GM19372 (cell line): ENCODE results near the gene GRIN1.

ENCODE experiments used
- ATAC-seq: cut with Tn5 transposase; IDR thresholded peaks from one replicate; pipeline ENCODE4 v1.9.1; 2021; ENCODE audit warnings: mild to moderate bottlenecking, low read depth, moderate library complexity; ENCODE audit not compliant: unreplicated experiment

Gene GRIN1

GRCh38 chr9:137189297-137190295 is 50.6 kb downstream of the GRIN1 start:
- ATAC-seq, result no peak

GRCh38 chr9:137190315-137190856 is 51.4 kb downstream of the GRIN1 start:
- ATAC-seq, result no peak

GRCh38 chr9:137191245-137191644 is 52.3 kb downstream of the GRIN1 start:
- ATAC-seq, result no peak

- ATAC-seq, result no peak
Measured at GRCh38 chr9:137191691-137192447, 52.9 kb downstream of the GRIN1 start.

GRCh38 chr9:137192448-137192780 is 53.5 kb downstream of the GRIN1 start:
- ATAC-seq, result no peak

DNA sequence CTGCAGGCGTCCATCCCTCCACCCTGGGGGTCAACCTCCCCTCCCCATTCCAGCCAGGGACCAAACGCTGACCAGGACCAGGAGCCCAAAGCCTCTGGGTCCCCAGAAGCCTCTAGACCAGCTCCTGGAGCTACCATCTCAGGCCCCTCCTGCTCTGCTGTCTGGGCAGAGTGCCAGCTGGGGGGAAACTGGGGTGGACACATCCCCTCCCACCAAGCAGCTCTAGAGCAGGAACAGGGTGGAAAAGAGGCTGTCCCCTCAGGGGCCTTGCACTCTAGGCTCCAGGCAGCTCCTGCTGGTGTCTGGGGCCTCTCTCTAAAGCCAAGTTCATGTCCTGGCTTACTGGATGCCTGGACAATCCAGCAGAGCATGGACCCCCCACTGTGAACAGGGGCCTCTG is 53.9 kb downstream of the GRIN1 start:
- ATAC-seq, result no peak

DNA sequence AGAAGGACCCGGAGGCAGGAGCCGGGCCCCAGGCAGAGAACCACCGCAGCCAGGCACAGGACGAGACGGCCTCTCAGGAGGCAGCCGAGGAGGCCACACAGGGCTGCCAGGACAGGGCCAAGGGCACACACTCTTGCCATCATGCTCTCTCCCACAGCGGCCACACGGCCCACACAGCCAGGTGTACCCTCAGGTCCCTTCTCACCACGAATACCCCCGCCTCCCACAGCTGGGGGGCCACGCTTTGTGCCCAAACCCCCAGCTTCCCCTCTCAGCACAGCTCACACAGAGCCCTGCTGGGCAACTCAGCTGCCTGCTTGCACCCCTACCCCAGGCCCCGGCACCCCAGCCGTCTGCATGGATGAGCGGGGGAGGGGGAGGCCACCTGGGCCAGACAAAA is 54.8 kb downstream of the GRIN1 start:
- ATAC-seq, result no peak

DNA sequence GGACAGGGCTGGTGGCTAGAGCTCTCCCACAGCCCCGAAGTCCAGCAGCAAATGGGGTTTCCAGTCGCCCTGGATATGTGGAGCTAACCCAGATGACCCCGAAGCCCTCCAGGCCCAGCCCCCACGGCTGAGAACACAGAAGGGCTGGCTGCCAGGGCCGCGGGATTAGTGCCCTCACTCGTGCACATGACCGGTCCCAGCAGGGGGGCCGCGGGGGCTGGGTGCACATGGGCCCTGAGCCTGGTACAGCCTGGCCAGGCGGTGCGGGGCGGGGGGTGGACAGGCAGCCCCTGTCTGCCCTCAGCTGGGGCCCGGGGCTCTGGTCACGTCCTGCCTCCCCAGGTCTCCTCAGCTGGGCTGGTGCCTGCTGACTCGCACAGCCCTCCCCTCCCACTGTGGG is 55.4 kb downstream of the GRIN1 start:
- ATAC-seq, result no peak

DNA sequence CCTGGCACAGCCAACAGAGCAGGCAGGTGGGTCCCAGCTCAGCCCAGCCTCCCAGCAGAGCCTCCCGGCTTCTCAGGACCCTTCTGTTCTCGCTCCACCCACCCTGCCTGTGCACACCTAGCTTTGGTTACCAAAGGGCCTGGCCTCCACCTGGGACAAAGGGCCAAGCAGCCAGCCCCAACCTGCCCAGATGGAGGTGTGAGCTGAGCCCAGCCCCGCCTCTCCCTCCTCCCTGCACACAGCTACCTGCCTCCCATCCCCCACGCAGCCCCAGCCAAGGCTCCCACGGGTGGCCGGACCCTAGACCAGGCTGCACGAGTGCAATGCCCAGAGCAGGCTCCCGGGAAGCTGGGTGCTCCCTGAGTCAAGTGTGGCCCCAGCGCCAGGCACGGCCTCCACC is 56.0 kb downstream of the GRIN1 start:
- ATAC-seq, result no peak

DNA sequence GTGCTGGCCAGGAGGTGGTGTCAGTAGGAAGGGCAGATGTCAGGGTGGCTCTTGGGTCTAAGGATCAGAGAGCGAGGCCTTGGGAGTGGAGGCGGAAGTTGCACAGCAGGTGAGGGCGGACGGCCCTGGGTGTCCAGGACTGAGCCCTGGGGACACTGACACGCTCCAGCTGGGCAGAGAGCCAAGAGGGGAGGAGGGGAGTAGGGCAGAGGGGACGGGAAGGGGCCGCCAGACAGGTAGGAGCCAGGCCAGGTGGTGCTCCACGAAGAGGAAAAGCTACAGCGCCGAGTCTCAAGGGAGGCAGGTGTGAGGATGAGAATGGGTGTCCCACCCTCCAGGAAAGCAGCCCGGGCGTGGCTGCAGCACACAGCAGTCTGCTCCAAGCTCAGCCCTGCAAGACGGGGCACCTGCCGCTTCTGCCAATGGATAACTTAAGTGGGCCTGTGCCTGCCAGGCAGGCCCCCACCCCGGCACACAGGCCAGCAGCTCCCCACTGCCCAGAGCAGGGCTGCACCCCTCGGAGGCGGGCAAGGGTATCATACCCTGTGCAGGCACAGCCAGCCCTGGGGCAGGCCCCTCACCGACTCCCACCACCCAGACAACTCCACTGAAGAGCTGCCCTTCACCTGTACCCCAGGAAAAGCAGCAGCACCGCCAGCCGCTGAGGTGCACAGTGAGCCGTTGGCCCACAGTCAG is 56.7 kb downstream of the GRIN1 start:
- ATAC-seq, result no peak

DNA sequence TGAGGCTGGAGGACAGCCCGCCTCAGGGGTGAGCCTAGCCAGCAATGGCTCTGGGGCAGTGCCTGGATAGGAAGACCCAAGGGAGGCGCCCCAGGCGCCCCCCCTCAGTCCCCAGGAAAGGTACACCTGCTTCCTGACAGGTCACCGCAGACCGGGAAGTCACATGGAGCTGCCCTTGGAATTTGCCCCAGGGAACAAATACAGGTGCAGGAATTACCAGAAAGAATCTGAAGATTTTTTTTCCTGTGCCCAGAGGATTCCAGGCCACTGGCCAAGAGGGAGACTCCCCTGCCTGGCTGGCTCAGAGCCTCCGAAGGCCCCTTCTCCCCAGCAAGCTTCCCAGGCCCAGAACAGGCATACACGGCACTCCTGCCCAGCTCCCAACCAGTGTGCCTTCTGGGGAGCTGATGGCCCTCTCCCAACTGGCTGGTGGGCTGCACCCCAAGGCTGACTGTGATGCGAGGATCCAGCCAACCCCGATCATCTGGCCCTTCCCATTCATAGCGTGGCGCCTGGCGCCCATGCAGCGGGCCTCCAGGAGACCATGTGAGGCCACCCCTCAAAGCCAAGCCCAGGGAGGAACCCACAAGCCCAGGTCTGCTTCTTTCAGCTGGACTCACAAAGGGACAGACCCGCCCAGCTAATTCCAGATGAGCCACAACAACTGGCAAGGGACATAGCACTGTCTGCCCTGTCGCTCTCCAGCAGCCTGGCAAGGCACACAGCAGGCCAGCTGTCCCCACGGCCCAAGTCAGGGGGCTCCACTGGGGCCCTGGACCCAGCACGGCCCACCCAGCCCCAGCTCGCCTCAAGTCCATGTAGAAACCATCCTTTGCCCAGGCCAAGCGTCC is 59.3 kb downstream of the GRIN1 start:
- ATAC-seq, result no peak

- ATAC-seq, result no peak
Measured at GRCh38 chr9:137198902-137199283, 59.9 kb downstream of the GRIN1 start.

GRCh38 chr9:137199411-137200121 is 60.6 kb downstream of the GRIN1 start:
- ATAC-seq, result no peak

DNA sequence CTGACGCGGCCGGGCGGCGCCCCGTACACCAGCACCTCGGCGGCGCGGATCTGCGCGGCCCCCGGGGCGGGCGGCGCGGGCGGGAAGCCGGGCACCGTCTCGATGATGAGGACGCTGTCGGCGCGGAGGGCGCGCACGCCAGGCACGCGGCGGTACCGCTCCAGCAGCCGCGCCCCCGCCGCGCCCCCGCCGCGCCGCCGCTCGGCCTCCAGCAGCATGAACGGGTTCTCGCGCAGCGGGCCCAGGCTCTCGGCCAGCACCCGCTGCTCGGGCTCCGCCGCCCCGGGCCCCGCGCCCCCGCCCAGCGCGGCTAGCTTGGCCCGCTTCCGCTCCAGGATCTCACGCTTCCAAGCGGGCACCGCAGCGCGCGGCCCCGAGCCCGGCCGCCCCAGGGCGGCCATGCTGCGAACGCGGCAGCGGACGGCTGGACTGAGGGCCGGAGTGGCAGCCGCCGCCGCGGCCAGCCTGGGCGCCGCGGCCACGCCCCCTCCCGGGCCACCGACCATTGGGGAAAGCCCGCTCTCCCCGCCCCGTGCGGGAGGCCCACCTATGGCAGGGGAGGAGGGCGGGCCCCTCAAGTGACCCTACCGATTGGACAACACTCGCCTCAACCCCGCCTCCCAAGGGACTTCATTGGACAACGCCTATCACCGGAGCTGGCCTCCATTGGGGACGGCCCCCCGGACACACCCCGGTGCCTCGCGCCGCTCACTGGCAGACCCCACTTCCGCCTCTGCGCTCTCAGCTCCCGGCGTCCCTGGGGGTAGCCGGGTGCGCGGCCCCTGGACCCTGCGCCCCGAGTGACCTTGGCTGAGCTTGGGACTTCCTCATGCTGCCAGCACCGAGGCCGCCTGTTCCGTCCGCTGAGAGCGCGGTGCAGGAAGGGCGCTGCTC is 61.6 kb downstream of the GRIN1 start, which contains the start of gene TPRN:
TSS of gene TPRN (minus strand) at position 431 of the 894 bp plus-strand sequence. CDS start at position 401, 30 bp downstream.
- peak; percentile 90 for ATAC-seq

GRCh38 chr9:137201205-137201868 is 62.4 kb downstream of the GRIN1 start:
- no peak for ATAC-seq

- ATAC-seq, result no peak
Measured at GRCh38 chr9:137202966-137203365, 64.0 kb downstream of the GRIN1 start.

DNA sequence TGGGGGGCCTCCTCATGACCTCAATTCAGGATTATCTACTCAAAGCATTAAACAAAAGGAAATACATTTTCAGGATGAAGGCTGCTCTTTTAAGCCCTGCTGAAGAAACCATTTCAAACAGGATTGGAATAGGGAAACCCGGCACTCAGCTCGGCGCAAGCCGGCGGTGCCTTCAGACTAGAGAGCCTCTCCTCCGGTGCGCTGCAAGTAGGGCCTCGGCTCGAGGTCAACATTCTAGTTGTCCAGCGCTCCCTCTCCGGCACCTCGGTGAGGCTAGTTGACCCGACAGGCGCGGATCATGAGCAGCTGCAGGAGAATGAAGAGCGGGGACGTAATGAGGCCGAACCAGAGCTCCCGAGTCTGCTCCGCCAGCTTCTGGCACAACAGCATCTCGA is 65.8 kb downstream of the GRIN1 start:
- ATAC-seq, result no peak
